Astrocyte of the hippocampus (primary cell): Measurements from ENCODE around the gene DEPDC1.
A peak's percentile ranks its signal among the peaks of the same experiment; 100 is the strongest.
"Not testable (repeated sequence)": the region's sequence is repeated elsewhere in the genome, so short reads cannot be mapped to it uniquely, and the experiment has no call there.

ENCODE experiments used
- DNase-seq: peaks from one replicate; pipeline ENCODE4 v3.0.0; 2011; ENCODE audit warnings: low read depth, low spot score

DEPDC1 gene, protein sequence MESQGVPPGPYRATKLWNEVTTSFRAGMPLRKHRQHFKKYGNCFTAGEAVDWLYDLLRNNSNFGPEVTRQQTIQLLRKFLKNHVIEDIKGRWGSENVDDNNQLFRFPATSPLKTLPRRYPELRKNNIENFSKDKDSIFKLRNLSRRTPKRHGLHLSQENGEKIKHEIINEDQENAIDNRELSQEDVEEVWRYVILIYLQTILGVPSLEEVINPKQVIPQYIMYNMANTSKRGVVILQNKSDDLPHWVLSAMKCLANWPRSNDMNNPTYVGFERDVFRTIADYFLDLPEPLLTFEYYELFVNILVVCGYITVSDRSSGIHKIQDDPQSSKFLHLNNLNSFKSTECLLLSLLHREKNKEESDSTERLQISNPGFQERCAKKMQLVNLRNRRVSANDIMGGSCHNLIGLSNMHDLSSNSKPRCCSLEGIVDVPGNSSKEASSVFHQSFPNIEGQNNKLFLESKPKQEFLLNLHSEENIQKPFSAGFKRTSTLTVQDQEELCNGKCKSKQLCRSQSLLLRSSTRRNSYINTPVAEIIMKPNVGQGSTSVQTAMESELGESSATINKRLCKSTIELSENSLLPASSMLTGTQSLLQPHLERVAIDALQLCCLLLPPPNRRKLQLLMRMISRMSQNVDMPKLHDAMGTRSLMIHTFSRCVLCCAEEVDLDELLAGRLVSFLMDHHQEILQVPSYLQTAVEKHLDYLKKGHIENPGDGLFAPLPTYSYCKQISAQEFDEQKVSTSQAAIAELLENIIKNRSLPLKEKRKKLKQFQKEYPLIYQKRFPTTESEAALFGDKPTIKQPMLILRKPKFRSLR

DNA sequence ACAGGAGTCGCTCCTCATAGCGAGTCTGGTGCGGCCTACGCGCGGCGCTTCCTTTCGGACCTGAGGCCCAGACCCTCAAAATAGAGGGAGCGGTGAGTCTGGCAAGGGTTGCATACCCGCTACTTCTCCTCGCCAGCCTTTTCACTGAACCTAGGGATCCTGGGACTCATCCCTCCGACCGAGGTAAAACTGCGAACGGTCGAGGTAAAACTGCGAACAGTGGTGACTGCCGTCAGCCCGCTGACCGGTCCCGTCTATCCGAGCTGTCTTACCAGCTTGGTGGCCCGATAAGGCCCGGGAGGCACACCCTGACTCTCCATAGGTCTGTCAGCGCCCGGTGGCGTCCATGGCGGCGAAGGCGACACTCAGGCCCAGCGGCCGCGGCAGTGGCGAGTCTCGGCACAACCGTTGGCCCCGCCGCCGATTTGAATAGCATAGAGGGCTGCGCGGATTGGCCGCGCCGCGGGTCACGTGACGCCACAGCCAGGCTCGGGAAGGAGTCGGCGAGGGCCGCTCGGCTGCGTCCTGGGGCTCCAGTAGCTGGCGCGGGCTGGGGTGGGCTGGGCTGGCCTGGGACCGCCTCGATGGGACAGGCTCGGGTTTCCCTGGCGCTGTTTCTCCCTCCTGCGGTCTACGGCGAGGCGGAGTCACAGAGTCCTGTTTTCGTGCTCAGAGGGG is at the start of gene DEPDC1:
DEPDC1 (minus strand) TSS at position 403 of the 678 bp plus-strand sequence; CDS start at position 320, 83 bp downstream.
- peak; percentile 99 for DNase-seq

DNA sequence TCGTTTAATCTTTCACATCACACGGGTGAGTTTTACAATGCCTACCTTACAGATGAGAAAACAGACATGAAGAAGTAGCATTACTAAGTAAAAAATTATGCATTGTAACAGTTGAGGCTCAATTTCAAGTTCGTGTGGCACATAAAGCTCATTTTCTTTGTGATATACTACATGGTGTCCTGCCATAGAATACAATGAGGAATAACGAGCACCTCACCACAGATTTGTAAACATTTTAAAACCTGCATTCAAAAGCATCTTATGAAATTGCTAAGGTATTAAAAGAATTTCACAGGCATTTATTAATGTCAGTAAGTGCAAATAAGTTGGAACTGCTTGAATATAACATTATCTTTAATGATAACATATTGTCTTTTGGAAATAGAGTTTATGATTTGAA is 47.8 kb upstream of the DEPDC1 start:
- DNase-seq = no peak

DNA sequence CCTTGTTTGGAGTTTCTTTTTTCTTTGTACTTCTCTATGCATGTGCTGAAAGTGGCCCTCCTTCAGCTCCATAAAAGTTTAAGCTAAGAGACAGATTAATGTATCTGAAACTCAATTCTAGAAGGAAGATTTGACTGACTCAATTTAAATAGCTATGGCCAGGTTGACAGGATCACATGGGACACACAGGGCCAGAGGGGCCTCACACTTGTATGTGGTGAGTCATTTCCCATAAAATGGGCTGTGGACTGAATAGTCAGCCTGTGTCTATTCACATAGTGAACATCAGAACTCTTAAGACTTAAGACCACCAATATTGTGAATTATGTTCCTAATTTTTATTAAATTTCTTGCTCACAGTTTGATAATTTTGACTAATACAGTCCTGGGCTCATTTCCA is 45.7 kb upstream of the DEPDC1 start:
- peak; percentile 15 for DNase-seq

DNA sequence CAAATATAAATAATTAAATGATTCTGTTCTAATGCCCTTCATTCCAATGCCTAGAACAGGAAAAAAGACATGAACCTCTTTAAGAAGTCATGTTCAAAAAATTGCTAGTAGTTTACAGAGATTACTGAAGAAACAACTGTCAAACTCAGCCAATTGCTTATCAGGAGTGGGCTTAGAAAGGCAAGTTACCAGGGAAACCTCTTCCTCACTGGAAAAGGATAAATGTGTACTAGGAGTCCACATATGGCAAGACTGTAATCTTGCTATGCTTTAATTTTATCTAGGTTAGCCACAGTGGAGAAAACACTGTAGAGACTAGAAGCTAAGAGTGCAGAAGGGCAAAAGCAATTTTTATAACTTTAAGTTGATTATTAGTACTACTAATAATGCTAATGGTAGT is 42.1 kb upstream of the DEPDC1 start:
- DNase-seq = no peak

DNA sequence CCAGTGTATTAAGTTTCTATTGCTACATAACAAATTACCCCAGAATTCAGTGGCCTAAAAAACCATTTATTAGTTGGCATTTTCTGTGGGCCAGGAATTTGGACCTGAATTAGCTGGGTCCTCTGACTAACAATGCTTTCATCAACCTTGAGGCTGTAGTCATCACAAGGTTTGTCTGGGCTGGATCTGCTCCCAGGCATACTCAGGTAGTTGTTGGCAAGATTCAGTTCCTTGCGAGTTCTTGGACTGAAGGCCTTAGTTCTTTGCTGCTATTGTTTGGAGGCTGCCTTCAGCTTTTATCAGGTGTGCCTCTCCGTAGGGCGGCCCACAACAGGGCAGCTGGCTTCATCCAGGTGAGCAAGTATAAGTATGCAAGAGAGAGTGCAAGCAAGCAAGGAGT is 31.4 kb upstream of the DEPDC1 start:
- peak; percentile 9 for DNase-seq

DNA sequence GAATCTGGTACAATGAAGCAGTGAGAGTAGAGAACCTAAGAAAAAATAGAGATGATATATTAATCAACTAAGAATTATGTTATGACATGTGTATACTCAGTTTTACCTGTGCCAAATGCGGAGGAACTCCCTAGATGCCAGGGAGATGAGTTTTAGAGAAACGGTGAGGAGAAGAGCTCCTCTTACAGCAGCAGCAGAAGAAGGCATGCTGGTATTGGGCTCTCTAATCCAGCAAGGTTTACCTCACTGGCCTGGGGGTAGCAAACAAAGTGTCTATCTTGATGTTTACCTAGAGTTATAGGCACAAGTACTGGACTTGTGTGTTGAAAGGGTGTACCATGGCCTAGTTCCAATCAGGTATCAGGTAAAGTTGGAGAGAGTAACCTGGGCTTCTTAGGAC is 28.9 kb upstream of the DEPDC1 start:
- no peak for DNase-seq

DNA sequence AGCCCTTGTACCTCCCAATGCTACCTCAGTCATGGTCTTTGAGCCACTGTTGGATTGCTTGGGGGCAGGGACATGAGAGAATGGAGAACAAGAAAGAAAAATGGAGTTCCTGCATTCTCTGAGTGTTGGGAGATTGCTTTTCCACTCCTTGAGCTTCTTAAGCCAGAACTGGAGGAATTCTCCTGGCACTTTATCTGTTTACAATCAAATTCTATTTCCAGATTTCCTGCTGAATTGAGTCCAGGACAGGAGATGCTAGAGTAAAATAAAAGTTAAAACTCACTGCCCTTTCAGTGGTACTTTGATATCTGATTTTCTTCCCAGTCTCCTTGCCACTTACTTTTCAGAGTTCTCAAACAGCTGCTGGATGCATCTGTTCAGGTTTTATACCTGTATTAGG is 24.4 kb upstream of the DEPDC1 start:
- DNase-seq = no peak

DNA sequence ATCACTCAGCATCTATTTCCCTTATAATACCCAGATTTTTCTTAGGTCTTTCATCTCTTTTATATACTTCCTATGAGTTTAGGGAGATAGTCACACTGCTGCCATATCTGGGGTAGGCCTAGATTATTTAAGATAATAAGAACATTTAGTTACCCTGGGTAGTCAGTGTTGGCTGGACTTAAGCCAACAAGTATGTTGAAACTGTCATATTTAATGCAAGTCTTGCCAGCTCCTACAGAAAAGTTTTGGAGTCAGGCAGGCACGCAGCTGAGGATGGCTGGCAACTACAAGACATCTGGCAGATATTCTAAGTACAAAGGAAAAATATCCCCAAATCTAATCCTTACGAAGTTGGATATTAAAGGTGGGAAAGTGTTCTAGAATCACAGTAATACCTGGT is 19.2 kb upstream of the DEPDC1 start:
- DNase-seq = no peak

DNA sequence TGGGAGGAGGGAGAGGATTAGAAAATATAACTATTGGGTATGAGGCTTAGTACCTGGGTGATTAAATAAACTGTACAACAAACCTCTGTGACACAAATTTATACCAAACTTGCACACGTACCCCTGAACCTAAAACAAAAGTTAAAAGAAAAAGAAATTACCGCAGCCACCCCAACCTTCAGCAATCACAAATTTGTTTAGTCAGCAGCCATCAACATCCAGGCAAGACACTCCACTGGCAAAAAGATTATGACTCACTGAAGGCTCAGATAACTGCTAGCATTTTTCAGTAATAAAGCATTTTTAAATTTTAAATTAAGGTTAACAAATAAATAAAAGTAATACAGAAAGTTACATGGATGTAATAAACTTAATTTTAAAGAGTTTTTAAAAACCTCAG is 14.4 kb upstream of the DEPDC1 start:
- DNase-seq = no peak

DNA sequence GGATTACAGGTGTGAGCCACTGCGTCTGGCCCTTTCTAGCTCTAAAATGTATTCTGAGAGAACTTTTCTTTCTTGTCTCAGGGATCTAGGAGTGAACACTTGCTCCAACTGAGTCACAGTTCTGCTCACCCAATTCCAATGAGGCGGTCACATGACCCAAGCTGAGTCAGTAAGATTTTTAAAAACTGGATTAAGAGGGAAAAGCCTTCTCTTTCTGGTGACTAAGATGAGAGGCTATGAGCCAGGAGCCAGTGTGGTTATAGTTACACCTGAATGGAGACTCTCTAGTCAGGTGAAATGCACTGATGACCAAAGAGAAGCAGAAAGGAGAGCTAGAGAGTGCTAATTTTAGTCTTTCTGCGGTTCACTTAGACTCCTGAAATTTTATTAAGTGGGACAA is 9.5 kb upstream of the DEPDC1 start:
- DNase-seq = no peak

DNA sequence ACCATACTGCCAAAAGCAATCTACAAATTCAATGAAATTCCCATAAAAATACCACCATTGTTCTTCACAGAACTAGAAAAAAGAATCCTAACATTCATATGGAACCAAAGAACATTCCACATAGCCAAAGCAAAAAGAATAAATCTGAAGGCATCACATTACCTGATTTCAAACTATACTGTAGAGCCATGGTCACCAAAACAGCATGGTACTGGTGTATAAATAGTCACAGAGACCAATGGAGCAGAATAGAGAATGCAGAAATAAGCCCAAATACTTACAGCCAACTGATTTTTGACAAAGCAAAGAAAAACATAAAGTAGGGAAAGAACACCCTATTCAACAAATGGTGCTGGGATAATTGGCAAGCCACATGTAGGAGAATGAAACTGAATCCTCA is 6.2 kb upstream of the DEPDC1 start:
- no peak for DNase-seq

DNA sequence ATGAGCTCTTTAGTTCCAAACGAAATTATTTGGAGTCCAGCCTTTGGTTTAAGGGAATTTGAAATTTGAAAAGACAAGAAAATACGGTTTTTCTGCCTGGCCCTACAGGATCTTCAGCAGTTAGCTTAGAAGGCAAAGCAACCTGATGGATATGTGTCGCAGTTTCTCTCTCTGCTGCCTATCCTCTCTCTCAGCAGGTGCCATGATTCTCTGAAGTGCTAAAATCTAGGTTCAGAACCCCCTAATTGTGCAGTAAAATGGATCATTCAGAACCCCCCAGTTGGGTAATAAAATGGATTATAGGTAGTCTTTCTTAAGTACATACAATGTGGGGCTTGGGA is 446 bp upstream of the DEPDC1 start:
- no peak for DNase-seq

DNA sequence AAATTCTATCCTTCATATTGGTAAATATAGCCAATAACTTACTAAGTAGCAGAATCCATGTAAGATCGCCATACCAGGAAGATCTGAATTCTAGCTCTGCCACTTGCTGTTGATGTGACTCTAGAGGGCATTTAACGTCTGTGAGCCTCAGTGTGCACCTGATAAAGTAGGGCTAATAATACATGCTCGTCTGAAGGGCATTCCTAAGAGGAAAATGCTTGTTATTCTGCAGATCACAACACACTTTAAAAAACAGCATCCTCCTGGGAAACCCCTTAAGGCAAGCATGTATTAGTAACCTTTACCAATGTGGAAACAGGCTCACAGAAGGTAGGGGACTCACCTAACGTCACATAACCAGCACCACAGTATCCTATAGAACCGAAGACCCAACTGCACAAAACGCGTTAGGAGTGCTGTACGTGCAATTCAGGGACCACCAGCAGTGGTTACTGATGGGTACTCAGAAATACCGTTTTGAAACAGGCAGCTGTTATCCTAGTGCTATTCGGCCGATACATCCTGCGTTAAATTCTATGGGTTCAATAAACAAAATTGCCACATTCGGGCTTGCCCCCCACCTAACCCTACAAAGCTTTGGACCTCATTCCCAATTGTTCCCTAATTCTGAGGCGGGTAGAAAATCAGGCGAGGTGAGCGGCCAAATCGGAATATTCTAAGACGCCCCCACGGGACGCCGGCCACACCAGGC is 758 bp downstream of the DEPDC1 start:
- peak; percentile 30 for DNase-seq

DNA sequence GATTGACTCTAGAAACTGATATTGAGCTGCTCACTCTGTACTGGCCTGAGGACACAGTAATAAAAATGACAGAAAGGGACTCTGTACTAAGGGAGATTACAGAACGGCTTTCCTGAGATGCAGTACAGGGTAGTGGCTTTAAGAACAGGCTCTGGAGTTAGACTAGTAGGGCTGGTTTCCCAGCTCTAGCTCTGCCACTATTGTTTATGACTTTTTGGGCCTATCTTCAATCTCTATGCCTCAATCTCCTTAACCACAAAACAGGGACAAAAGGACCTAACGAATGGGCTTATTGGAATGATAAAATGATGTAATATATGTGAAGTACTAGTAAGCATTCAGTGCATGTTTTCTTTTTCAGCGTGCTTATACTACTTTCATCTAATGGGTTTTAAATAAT is 1.4 kb downstream of the DEPDC1 start:
- peak; percentile 20 for DNase-seq

DNA sequence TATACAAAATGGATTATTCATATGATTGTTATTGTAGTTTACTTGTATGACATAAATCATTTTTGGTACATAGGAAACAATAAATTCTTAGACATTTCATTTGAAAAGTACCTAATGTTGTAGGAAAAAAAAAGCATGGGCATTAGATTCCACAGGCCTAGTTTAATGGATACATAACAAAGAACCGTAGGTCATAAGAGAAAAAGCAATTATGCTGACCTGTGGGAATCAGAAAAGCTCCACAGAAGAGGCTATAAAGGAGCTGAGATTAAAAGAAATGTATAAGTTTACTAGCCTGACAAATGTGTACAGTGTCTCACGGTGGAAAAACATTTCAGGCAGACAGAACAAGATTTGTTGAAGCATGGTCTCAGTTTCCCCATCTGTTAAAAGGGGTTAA is 3.7 kb downstream of the DEPDC1 start:
- DNase-seq = no peak

DNA sequence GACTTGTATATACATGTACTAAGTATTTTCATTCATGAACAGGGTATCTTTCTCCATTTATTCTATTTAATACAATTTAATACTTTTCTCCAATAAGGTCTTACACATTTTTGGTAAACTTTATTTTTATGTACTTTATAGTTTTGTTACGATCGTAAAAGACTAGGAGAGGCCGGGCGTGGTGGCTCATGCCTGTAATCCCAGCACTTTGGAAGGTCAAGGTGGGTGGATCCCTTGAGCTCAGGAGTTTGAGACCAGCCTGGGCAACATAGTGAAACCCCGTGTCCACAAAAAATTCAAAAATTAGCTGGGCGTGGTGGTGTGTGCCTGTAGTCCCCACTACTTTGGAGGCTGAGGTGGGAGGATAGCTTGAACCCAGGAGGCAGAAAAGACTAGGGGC is 4.6 kb downstream of the DEPDC1 start:
- not testable (repeated sequence) for DNase-seq

DNA sequence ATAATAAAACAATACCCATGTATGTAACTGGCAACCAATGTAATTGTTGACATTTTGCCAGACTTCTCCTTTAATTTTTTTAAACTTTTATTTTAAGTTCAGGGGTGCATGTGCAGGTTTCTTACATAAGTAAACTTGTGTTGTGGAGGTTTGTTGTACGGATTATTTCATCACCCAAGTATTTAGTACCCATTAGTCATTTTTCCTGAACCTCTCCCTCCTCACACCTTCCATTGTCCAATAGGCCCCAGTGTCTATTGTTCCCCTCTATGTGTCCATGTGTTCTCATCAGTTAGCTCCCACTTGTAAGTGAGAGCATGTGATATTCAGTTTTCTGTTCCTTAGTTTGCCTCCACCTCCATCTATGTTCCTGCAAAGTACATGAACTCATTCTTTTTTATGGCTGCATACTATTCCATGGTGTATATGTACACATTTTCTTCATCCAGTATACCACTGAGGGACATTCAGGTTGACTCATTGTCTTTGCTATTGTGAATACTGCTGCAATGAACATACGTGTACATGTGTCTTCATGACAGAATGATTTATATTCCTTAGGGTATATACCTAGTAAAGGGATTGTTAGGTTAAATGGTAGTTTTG is 6.7 kb downstream of the DEPDC1 start:
- no peak for DNase-seq

DNA sequence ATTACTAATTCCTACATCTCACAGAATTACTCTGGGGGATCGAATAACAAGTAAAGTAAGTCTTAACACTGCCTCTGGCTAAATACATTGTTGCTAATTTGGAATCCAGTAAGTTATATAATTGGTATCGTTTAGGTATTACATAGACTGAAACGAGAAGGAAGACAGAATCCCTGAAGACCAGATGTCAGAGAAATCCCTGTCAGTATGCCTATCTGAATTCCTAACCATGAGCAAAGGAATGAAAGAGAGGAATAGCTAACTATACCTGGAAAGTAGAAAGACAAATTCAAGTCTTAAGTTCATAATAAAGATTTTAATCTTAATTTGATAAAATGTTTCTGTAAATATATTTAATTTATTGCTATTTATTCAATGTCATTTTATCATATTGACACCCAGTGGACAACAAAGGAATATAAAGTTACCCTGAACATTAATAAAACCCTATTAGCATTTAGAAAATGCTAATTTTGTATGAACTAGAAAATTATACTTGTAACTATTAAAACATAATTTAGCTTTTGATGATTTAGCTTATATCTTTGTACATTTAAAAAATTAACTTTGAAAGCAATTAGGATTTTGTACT is 11.4 kb downstream of the DEPDC1 start:
- no peak for DNase-seq

DNA sequence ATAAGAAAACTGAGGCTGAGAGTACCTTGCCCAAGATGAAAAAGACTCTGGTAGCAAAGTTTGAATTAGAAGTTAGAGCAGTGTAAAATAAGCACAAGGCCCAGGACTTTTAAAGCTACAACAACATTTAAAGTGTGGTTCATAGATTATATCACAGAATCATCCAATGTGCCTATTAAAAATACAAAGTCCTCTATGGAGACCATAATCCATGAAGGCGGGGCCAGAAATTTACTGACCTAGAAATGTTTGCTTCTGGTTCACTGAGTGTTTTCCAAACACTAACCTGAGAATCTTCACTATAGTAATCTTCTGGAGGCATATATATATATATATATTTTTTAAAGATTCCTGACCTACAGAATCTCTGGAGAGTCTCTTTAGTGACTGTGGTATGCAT is 12.3 kb downstream of the DEPDC1 start:
- no peak for DNase-seq

DNA sequence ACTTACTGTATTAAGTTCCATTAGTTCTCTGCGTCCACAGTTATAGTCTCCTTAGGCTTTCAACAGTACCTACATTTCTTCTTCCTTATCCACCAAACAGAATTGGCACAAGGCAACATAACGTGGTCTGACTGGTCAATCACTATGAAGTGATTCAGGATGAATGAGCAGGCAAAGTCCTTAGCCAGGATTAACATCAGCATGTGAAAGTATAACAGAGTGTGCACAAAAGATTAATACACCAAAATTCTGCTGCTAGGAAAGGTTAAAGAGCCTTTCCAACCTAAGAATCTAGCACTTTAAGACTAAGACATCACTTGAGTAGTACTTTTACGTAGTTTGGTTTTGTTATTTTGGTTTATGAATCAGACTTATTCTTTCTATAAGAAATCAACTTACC is 15.8 kb downstream of the DEPDC1 start:
- peak; percentile 39 for DNase-seq

DNA sequence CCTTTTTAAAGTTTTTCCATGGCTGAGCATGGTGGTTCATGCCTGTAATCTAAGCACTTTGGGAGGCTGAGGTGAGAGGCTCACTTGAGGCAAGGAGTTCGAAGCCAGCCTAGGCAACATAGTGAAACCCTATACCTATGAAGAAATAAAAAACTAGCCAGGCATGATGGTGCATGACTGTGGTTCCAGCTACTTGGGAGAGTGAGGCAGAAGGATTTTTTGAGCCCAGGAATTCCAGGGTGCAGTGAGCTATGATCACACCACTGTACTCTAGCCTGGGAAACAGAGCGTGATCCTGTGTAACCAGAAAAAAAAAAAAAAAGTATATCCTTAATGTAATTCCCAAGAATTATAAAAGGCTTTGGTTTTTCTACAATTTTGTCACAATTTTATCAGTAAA is 17.4 kb downstream of the DEPDC1 start:
- no peak for DNase-seq
